Cardiac septum (tissue), 1 donor: ENCODE results near the gene MOCS2. TPM values are rescaled to one million over a fixed set of nuclear protein-coding genes. Genes with fewer than 3 reads are reported as not detected.
"Not testable (repeated sequence)": the region's sequence is repeated elsewhere in the genome, so short reads cannot be mapped to it uniquely, and the experiment has no call there.

ENCODE experiments used
- DNase-seq: peaks from one replicate; pipeline ENCODE4 v3.0.0-alpha.2; 2020; ENCODE audit warnings: low spot score
- intact Hi-C: fragments of 100-400 bp; cut with DNase I; formaldehyde crosslinking; loops from one replicate; pipeline ENCODE4 v1.14.0; 2022
- long read RNA-seq: library from polyadenylated mRNA; unstranded; transcript quantifications from one replicate; pipeline ENCODE4 v2.0.0, GENCODE V29; 2021
- total RNA-seq: library from RNA; stranded (reverse); fragmentation: NEBNext Ultra II Directional; extraction: Animal tissue kit (Norgen Biotek cat#: 25700); gene quantifications from one replicate; pipeline ENCODE4 v1.2.1, GENCODE V29; 2021
- donor health status: DM: no; HTN: no; CAD: no.

Gene MOCS2, protein sequence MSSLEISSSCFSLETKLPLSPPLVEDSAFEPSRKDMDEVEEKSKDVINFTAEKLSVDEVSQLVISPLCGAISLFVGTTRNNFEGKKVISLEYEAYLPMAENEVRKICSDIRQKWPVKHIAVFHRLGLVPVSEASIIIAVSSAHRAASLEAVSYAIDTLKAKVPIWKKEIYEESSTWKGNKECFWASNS
- 64.4 TPM for total RNA-seq
- long read RNA-seq, transcript MOCS2-203 (7 exons, 1,337 nt), result major isoform, 98 of 111 reads
- long read RNA-seq, transcript MOCS2-202 (7 exons, 1,785 nt), result minor isoform, 7 of 111 reads
- long read RNA-seq, partial matches to known transcripts, result 3 of 111 reads
- long read RNA-seq, other reads (novel, unspliced or antisense), result 3 of 111 reads

DNA sequence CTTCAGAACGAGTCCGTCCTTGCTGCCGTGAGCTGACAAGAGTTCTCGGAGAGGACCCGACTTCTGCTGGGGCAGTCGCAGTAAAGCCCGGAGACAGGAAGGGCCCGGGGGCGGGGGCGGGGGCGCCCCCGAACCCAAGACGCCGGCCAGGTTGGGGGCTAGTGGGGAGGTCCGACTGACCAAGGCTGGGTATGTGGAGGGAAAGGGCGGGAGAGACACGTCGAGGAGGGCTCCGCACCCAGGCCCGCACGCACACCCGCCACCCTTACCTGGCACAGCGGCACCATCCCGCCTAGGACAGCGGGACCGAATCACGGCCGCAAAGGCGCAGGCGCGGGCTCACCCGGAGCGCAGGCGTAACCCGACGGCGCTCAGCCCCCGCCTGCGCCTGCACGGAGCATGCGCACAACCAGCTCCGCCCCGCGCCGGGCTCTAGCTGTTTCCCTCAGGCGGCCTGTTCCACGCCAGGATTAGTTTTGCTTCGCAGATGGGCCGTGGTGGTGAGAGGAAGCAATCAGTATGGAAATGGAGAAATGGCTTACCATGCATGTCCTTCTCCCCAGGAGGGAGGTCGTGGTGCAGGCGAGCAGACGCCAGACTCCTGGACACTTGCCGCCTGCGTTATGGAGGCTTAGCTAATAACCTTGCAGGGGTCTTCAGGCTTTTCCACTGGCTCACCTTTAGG lies at the start of gene MOCS2:
Gene MOCS2, minus strand, starts transcription at position 315 of the 685 bp plus-strand sequence. CDS start 2,583 bp downstream, outside the sequence.
- intact Hi-C loops, result loop anchor here (10.0 kb wide), 1 partner anchor 325 kb away; the partner anchor contains the start of genes ITGA1 and PELO
- peak; percentile 96 for DNase-seq

DNA sequence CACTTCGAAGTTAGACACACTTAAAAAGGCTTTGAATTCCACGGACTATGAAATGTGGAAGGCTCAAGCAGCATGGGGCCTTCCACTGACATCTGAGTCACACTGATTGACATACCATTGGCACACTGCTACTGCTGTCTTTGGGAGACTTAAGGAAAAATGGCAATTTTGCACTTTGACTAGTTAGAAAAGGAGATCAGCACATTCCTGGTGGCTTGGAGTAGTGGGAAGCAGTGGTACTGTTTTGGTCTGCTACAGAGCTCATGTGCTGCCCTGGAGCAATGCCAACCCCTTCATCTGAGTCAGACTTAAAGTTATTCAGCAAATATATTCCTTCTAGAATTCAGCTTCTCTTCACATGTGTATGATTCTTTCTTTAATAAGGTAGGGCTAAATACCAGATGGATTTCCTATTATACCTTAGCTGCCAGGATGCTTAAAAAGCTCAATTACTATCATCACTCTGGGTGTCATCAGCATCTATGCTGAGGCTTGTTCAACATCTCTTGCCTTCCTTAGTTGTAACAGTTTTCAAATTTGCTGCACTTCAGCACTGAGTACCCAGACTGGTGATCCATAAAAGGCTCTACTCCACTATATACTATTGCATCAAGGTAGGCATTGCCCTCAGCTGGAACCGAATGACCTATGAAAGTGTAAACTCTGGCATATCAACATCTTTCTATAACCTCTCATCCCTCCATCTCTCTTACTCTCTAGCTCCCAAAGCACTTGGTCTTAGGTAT lies 42.3 kb upstream of the MOCS2 start:
- intact Hi-C loops, result no loop called here
- DNase-seq, result no peak

DNA sequence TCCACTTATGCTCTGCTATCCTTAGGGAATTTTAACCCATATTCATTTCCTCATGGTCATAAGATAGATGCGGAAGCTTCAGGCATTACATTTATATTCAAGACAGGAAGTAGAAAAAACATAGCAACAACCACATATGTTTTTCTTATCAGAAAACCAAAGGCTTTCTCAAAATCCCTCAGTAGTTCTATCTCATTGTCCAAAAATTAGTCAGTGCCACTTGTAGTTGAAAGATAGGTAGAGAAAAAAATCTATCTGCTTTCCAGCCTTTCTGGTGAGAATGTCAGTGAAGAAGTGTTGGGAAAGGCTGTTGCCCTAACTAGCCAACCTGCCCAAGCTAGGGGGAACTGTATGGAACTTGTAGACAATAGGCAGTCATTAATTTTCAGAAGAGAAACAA lies 23.5 kb upstream of the MOCS2 start:
- DNase-seq, result no peak
- intact Hi-C loops, result no loop called here

DNA sequence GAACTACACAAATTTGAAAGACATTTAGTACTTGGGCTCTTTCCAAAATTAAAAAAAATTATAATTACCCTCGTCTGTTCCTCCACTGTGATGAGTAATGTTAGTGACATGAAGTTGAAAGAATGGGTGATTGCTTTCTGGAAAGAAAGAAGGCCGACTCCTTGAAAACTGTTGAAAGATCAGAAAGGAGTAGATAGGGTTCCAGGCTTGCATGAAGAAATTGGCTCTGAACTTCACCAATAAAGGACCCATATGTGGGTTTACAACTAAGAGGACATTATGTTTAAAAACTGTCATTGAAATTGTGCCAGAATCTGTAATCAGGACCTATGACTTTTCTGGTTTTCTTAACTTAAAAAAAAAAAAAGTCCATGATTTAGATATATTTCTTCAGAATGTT lies 20.7 kb upstream of the MOCS2 start:
- no peak for DNase-seq
- intact Hi-C loops, result no loop called here

DNA sequence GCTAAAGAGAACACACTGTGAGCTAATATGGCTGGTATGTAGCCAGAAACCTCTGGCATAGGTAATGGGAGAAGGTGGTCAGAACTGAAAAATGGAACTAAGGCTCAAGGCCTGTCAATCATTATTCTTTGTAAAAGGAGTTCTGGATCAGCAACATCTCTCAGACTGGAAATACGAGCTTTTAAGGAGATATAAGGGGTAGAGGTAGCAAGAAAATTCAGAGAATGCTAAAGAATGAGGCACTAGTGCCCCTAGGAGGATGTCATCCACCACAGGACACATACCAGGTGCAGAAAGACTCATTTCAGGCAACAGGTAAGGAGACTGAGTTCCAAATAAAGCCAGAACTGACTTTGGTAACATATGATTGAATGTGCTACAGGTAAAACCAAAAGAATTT lies 18.9 kb upstream of the MOCS2 start:
- DNase-seq, result no peak
- intact Hi-C loops, result no loop called here

DNA sequence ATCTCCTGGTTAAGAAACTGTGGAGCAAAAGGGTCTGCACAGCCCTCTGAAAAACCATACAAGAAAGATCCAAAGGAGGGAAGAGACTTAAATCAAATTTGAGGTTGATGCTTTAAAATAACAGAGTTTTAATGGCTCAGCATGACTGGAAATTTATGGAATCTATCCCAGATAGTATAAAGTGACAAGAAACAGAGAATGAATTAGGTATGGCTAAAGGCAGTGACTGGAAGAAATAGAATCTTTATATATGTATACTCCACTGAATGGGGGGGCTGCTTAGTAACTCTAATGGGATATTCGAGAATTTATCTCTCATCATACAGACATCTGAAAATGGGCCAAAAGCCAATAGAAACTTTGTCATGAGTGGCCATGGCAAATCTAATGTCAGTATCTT lies 17.6 kb upstream of the MOCS2 start:
- no peak for DNase-seq
- intact Hi-C loops, result no loop called here

DNA sequence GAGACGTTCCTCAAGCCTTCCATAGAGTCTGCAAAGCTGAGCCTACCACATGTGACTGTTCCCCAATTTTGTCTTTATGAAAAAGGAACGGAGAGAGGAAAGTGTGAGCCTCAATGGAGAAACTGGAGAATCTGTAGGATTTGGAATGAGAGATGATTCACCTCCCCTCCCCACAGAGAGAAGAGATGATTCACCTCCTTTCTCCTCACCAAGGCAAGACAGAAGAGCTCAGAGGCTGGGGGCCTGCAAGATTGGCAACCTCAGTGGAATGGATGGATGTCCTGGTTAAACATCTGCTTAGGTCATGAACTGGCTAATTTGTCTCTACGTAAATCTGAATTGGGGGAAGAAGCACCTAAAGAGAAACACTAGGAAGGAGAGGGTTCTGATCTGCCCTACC lies 17.0 kb upstream of the MOCS2 start:
- DNase-seq, result no peak
- intact Hi-C loops, result no loop called here

DNA sequence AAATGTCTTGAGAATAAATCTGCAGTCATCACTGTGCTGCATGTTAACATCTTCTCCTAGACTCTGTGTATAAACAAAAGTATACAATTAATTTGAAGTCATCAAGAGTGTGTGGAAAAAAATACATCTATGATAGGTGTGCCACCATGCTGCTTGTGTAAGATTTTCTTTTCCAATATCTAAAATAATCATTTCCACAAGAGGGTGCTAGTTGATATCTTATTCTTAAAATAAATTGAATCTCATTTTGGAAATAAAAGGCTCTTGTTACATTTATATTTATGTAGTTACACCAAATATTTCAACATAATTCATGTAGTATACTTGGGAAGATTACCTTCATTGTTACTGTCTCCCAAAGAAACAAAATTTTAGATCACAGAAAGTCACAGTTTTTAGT lies 14.1 kb upstream of the MOCS2 start:
- no peak for DNase-seq
- intact Hi-C loops, result no loop called here

DNA sequence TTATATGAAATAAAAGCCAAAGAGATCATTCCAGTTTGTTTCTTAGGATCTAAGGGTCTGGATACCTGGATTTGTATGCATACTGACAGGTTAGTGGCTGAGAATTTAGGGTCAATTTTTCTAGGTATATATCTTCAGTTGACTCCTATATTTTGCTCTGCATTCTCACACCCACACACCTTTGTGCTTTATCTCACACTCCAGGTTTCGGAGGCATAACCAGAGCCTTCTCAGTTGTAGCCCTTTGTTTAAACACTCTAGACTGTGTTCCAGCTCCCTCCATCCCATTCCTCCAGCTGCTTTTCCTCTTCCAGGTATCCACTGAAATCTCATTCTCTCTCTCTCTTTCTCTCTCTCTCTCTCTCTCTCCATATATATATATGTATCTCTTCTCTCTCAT lies 10.6 kb upstream of the MOCS2 start:
- intact Hi-C loops, result no loop called here
- no peak for DNase-seq

DNA sequence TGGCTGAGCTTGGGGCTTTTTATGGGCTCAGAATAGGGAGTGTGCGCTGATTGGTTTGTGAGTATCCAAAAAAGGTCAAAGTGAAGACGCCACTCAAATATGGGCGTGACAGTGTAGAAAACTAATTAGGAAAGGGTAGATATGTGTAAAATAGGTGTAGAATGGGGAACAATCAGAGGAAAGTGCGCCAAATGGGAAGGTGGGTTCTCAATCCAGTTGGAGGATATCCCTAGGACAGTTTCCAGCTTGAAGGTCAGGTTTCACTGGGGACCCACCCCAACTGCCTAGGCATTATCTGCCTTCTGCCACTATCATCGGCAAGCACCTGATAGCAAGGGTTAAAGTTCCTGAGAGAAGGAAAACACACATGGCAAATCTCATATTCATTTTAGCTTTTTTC lies 9.3 kb upstream of the MOCS2 start:
- intact Hi-C loops, result no loop called here
- DNase-seq, result no peak

DNA sequence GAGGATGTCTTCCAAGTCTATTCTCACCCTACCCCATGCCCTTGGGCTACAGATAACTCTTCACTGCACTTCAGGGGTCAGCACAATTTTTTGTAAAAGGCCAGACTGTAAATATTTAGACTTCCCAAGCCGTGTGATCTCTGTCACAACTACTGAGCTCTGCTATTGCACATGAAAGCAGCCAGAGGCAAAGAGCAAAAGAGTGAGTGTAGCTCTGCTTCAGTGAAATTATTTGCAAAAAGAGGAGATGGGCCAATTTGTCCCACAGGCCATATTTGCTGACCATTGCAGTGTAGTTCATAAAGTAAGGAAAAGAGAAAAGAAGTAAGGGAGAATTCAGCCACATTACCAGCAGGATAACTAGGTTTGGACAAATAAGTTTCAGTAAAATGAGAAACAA lies 7.0 kb upstream of the MOCS2 start:
- no peak for DNase-seq
- intact Hi-C loops, result no loop called here

DNA sequence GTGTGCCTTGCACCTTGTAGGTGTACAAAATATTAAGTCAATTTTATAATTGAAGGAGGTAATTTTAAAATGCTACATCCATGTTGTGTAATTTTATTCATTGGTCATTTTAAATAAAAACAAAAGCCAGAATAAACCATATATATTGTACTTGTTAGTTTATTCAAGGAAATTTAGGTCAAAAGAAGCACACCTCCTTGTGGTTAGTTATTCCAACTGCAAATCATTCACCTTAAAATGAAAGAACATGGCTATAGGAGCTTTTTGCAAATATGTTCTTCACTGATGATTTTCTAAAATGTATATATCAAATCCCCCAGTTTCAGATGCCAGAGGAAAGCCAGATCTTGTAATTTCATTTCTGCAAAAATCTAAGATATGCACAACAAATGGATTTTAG lies 5.4 kb upstream of the MOCS2 start:
- no peak for DNase-seq
- intact Hi-C loops, result no loop called here

DNA sequence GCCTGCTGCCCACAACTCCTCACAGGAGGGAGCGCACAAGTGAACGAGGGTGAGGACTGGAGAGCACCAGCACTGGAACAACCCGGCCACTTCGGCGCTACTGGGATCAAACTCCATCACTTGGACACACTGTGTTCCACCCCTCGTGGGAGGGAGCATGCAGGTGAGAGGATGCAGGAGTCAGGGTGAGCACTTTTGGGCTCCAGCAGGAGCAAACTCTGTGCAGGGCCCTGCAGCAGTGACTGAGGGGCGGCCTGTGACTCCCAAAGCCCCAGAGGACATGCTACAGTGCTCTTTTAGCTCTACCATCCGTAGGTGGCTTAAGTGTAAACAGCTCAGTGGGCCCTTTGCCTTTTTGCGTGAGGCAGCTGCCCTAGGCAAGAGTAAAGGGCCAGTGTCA lies 4.4 kb upstream of the MOCS2 start:
- DNase-seq, result no peak
- intact Hi-C loops, result no loop called here

DNA sequence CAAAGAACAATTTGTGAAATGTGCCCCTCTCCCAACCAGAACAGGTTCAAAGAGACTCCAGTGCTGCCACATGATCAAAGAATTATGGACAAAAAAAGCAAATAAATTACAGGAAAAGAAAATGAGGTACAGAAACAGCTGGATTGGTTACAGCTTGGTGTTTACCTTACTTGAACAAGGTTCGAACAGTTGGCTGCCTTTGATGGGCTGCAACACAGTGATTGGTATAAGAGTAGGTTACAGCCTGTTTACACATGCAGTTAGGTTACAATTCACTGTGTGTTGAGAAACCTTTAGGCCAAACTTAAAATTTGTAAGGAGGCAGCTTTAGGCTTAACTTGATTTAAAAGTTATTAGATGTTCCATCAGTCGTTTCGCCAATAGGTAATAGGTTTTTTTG lies 3.4 kb upstream of the MOCS2 start:
- DNase-seq, result no peak
- intact Hi-C loops, result no loop called here

DNA sequence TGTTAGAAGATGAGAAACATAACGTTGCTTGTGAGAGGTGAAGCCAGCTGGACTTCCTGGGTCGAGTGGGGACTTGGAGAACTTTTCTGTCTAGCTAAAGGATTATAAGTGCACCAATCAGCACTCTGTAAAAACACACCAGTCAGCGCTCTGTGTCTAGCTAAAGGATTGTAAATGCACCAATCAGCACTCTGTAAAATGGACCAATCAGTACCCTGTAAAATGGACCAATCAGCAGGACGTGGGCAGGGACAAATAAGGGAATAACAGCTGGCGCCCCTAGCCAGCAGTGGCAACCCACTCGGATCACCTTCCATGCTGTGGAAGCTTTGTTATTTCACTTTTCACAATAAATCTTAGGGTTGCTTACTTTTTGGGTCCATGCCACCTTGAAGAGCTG lies 2.8 kb upstream of the MOCS2 start:
- DNase-seq, intact Hi-C loops: not testable (repeated sequence)

DNA sequence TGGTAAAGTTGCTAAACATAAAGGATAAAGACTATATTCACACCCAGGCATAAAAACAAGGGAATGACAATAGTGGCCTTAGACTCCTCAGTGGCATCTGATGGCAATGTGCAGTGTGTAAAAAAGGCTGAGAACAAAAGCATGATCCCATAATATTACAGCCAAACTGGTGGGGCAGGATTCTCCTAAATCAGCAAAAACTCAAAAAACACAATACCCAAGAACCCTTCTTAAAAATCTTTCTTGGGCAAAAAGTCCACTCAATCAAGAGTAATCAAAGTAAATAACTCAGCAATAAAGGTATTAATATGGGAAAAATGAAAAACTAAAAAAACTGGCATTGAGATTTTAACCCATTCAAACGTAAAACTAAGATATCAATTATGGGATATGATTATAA lies 1.6 kb upstream of the MOCS2 start:
- intact Hi-C loops, result no loop called here
- no peak for DNase-seq

DNA sequence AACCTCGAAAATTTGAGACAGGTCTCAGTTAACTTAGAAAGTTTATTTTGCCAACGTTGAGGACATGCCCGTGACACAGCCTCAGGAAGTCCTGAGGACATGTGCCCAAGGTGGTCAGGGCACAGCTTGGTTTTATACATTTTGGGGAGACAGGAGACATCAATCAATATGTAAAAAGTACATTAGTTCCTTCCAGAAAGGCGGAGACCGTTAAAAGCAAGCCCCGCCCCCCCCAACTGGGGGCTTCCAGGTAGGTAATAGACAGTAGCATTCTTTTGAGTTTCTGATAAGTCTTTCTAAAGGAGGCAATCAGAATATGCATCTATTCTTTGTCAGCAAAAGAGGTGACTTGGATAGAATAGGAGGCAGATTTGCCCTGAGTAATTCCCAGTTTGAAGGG lies 599 bp upstream of the MOCS2 start:
- intact Hi-C loops, result no loop called here
- no peak for DNase-seq

DNA sequence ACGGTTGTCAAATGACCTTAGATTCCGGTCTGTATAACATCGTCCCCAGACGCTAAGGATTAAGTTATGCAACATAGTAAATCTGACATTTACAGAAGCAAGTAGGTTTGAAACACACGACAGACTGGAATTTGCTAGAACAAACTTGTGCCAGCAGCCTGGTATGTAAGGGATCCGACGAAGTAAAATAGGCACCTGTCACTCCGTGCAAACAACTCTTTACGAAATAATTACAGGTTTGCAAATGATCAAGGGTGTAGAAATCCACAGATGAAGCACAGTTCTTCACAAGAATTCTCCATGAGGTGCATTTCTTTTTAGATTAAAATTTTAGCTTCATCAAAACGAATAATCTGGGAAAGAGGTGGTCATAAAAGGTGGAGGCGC lies 508 bp downstream of the MOCS2 start:
- no peak for DNase-seq
- intact Hi-C loops, result loop anchor here (10.0 kb wide), 1 partner anchor 324 kb away; the partner anchor contains the start of genes ITGA1 and PELO

DNA sequence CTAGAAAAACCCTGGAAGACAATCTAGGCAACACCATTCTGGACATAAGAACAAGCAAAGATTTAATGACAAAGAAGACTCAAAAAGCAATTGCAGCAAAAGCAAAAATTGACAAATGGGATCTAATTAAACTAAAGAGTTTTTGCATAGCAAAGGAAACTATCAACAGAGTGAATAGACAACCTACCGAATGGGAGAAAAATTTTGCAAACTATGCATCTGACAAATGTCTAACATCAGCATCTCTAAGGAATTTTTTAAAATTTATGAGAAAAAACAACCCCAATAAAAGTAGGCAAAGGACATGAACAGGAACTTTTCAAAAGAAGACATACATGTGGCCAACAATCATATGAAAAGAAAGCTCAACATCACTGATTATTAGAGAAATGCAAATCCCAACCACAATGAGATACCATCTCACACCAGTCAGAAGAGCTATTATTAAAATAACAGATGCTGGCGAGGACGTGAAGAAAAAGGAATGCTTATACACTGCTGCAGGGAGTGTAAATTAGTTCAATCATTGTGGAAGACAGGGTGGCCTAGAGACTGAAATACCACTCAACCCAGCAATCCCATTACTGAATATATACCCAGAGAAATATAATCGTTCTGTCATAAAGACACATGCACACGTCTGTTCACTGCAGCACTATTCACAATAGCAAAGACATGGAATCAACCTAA lies 3.8 kb downstream of the MOCS2 start:
- intact Hi-C loops, result loop anchor here (10.0 kb wide), 1 partner anchor 321 kb away; the partner anchor contains the start of genes ITGA1 and PELO
- DNase-seq, result no peak

DNA sequence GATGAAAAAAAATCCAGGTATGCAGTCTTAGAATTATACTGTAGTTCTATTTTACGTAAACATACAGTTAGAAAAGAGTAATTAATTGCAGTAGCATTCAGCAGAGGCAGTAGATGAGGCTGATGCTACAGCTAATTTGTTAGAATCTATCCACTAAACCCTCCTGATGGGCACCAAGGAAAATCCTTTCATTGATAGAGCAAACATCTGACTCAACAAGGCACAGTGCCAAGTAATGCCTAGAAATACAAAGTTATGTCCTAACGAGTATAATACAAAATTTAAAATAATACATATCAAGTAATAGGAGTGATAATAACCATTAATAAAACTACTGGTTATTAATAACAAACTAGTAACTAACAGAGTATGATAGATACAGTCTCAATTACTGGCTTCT lies 9.0 kb downstream of the MOCS2 start:
- DNase-seq, result no peak
- intact Hi-C loops, result loop anchor here (10.0 kb wide), 1 partner anchor 316 kb away; the partner anchor contains the start of genes ITGA1 and PELO
